Trophoblast cell (in vitro differentiated cells and primary cell): Measurements from ENCODE around the gene SDR42E1.

ENCODE experiments used
- DNase-seq, 2 donors: peaks; one replicate each; pipeline ENCODE4 v3.0.0-alpha.2; 2016
- H2AFZ ChIP-seq: 2 replicates; pipeline ENCODE4 v1.6.1; 2013; ENCODE audit warnings: low read length, moderate library complexity, mild to moderate bottlenecking; ENCODE audit not compliant: insufficient read depth, poor library complexity
- H2AK5ac ChIP-seq: 2 replicates; pipeline ENCODE4 v1.6.1; 2013; ENCODE audit warnings: mild to moderate bottlenecking, low read length
- H2BK120ac ChIP-seq: 2 replicates; pipeline ENCODE4 v1.6.1; 2013; ENCODE audit warnings: low read length, mild to moderate bottlenecking, moderate library complexity; ENCODE audit not compliant: insufficient read depth, poor library complexity
- H2BK12ac ChIP-seq: 2 replicates; pipeline ENCODE4 v1.6.1; 2013; ENCODE audit warnings: mild to moderate bottlenecking, low read length, moderate library complexity
- H2BK5ac ChIP-seq: 2 replicates; pipeline ENCODE4 v1.6.1; 2013; ENCODE audit warnings: low read length, low read depth, moderate library complexity, mild to moderate bottlenecking; ENCODE audit not compliant: poor library complexity
- H3K14ac ChIP-seq: 2 replicates; pipeline ENCODE4 v1.6.1; 2013; ENCODE audit warnings: mild to moderate bottlenecking, low read length
- H3K18ac ChIP-seq: 2 replicates; pipeline ENCODE4 v1.6.1; 2013; ENCODE audit warnings: mild to moderate bottlenecking, low read length
- H3K23ac ChIP-seq: 2 replicates; pipeline ENCODE4 v1.6.1; 2013; ENCODE audit warnings: low read length
- H3K27ac ChIP-seq: 2 replicates; pipeline ENCODE4 v1.5.1; 2013; ENCODE audit warnings: low read depth, mild to moderate bottlenecking, inconsistent platforms, low read length, moderate library complexity
- H3K27me3 ChIP-seq: 2 replicates; pipeline ENCODE4 v1.6.1; 2013; ENCODE audit warnings: inconsistent platforms, mild to moderate bottlenecking, low read length, moderate library complexity; ENCODE audit not compliant: insufficient read depth
- H3K36me3 ChIP-seq, 2 experiments: 1 replicate in 1 of 2; 2 replicates in 1 of 2; pipeline ENCODE4 v1.6.1; 2013; ENCODE audit warnings: low read length in 2 of 2, mild to moderate bottlenecking in 2 of 2, moderate library complexity in 1 of 2; ENCODE audit not compliant: insufficient read depth in 2 of 2, control insufficient read depth in 1 of 2
- H3K4ac ChIP-seq: 2 replicates; pipeline ENCODE4 v1.6.1; 2013; ENCODE audit warnings: low read depth, mild to moderate bottlenecking, low read length, moderate library complexity
- H3K4me1 ChIP-seq, 2 experiments: 1 replicate in 1 of 2; 2 replicates in 1 of 2; pipeline ENCODE4 v1.6.1; 2013; ENCODE audit warnings: low read length in 2 of 2, mild to moderate bottlenecking in 2 of 2, moderate library complexity in 1 of 2; ENCODE audit not compliant: insufficient read depth in 2 of 2, control insufficient read depth in 1 of 2
- H3K4me2 ChIP-seq: 2 replicates; pipeline ENCODE4 v1.6.1; 2013; ENCODE audit warnings: inconsistent platforms, mild to moderate bottlenecking, low read length, moderate library complexity
- H3K4me3 ChIP-seq: 2 replicates; pipeline ENCODE4 v1.5.1; 2013; ENCODE audit warnings: mild to moderate bottlenecking, low read depth, low read length, inconsistent platforms
- H3K79me1 ChIP-seq: one replicate; pipeline ENCODE4 v1.6.1; 2013; ENCODE audit warnings: low read length
- H3K79me2 ChIP-seq: 2 replicates; pipeline ENCODE4 v1.6.1; 2013; ENCODE audit warnings: low read length, mild to moderate bottlenecking; ENCODE audit not compliant: control insufficient read depth, insufficient read depth, poor library complexity
- H3K9ac ChIP-seq: 2 replicates; pipeline ENCODE4 v1.6.1; 2013; ENCODE audit warnings: mild to moderate bottlenecking, low read length
- H3K9me3 ChIP-seq: 2 replicates; pipeline ENCODE4 v1.6.1; 2013; ENCODE audit warnings: low read depth, mild to moderate bottlenecking, control low read depth, inconsistent platforms, low read length; ENCODE audit not compliant: insufficient read depth
- H4K12ac ChIP-seq: 2 replicates; pipeline ENCODE4 v1.6.1; 2013; ENCODE audit warnings: low read depth, mild to moderate bottlenecking, low read length, moderate library complexity
- H4K8ac ChIP-seq: 2 replicates; pipeline ENCODE4 v1.6.1; 2013; ENCODE audit warnings: low read depth, mild to moderate bottlenecking, low read length, moderate library complexity
- H4K91ac ChIP-seq: one replicate; pipeline ENCODE4 v1.6.1; 2013; ENCODE audit warnings: low read depth, mild to moderate bottlenecking, low read length, moderate library complexity
- WGBS: extraction: QIAGEN DNeasy Blood & Tissue Kit; methylation state at CpG from one replicate; pipeline ENCODE4 v1.1.7; 2013; ENCODE audit warnings: missing lambda C conversion rate; ENCODE audit not compliant: insufficient read length, insufficient coverage; ENCODE audit errors: extremely low coverage; 5-methylcytosine and 5-hydroxymethylcytosine counted together

The SDR42E1 gene

GRCh38 chr16:82050506-82050905, 39.2 kb upstream of the SDR42E1 start:
- Histone ChIP-seq H3K18ac (no peak overlapping the region), H3K23ac (no peak overlapping the region), H2BK5ac (no peak overlapping the region), H2BK12ac (no peak overlapping the region), H3K4ac (no peak overlapping the region), H2AFZ (no peak overlapping the region), H3K36me3 (no peaks in the 10 kb centered on the region), H3K27ac (no peak overlapping the region), H3K79me1 (no peaks in the 10 kb centered on the region), H3K4me1 (no peaks in the 10 kb centered on the region), H3K79me2 (no peaks in the 10 kb centered on the region), H3K4me2 (no peak overlapping the region), H3K9me3 (no peaks in the 10 kb centered on the region), H3K9ac (no peak overlapping the region), H2BK120ac (no peak overlapping the region), H3K27me3 (no peaks in the 10 kb centered on the region), H3K14ac (no peak overlapping the region), H4K8ac (no peak overlapping the region), H3K4me3 (no peak overlapping the region), H2AK5ac (no peak overlapping the region), H4K91ac (no peak overlapping the region), H4K12ac (no peak overlapping the region)
- WGBS, result no CpG with 5 or more reads among the region's 3 CpGs
- no peak for DNase-seq

- Histone ChIP-seq H3K23ac (no peak overlapping the region), H4K12ac (no peak overlapping the region), H3K4ac (no peak overlapping the region), H3K14ac (no peak overlapping the region), H2BK5ac (no peak overlapping the region), H3K36me3 (no peaks in the 10 kb centered on the region), H2AK5ac (no peak overlapping the region), H3K9me3 (no peaks in the 10 kb centered on the region), H3K27ac (no peak overlapping the region), H3K79me2 (no peaks in the 10 kb centered on the region), H3K79me1 (no peaks in the 10 kb centered on the region), H4K8ac (no peak overlapping the region), H3K4me3 (no peak overlapping the region), H2BK120ac (no peak overlapping the region), H3K4me2 (no peak overlapping the region), H3K27me3 (no peaks in the 10 kb centered on the region), H3K9ac (no peak overlapping the region), H3K4me1 (no peaks in the 10 kb centered on the region), H2AFZ (no peak overlapping the region), H2BK12ac (no peak overlapping the region), H4K91ac (no peak overlapping the region), H3K18ac (no peak overlapping the region)
- WGBS, result no CpG with 5 or more reads among the region's 1 CpG
- DNase-seq, result peak in 1 of 2 donors; percentile 21
These were observed 38.2 kb upstream of the SDR42E1 start for GRCh38 chr16:82049484-82049883.

- no peak overlapping the region for H3K23ac ChIP-seq
- H3K4ac ChIP-seq, result no peak overlapping the region
- no peak overlapping the region for H4K91ac ChIP-seq
- no peak overlapping the region for H3K18ac ChIP-seq
- H3K9me3 ChIP-seq, result no peaks in the 10 kb centered on the region
- H2AK5ac ChIP-seq, result no peak overlapping the region
- H4K8ac ChIP-seq, result no peak overlapping the region
- no peaks in the 10 kb centered on the region for H3K79me1 ChIP-seq
- H4K12ac ChIP-seq, result no peak overlapping the region
- no peak overlapping the region for H2BK12ac ChIP-seq
- H3K4me2 ChIP-seq, result no peak overlapping the region
- no peak overlapping the region for H2BK5ac ChIP-seq
- no peaks in the 10 kb centered on the region for H3K27me3 ChIP-seq
- H3K36me3 ChIP-seq, result no peaks in the 10 kb centered on the region
- no peak overlapping the region for H3K27ac ChIP-seq
- no peak overlapping the region for H2BK120ac ChIP-seq
- H3K4me1 ChIP-seq, result no peaks in the 10 kb centered on the region
- no peak overlapping the region for H3K14ac ChIP-seq
- no peak overlapping the region for H3K9ac ChIP-seq
- H2AFZ ChIP-seq, result no peak overlapping the region
- no peak overlapping the region for H3K4me3 ChIP-seq
- no peaks in the 10 kb centered on the region for H3K79me2 ChIP-seq
- no CpG with 5 or more reads among the region's 2 CpGs for WGBS
- DNase-seq, result no peak
These were observed 36.5 kb upstream of the SDR42E1 start for GRCh38 chr16:82047787-82048186.

GRCh38 chr16:82047374-82047773, 36.1 kb upstream of the SDR42E1 start:
- Histone ChIP-seq H3K9me3 (no peaks in the 10 kb centered on the region), H2BK120ac (no peak overlapping the region), H4K8ac (no peak overlapping the region), H3K27me3 (no peaks in the 10 kb centered on the region), H3K4me1 (no peaks in the 10 kb centered on the region), H3K4me3 (no peak overlapping the region), H3K79me2 (no peaks in the 10 kb centered on the region), H4K91ac (no peak overlapping the region), H3K18ac (no peak overlapping the region), H3K23ac (no peak overlapping the region), H3K36me3 (no peaks in the 10 kb centered on the region), H3K79me1 (no peaks in the 10 kb centered on the region), H2AFZ (no peak overlapping the region), H3K4me2 (no peak overlapping the region), H2BK5ac (no peak overlapping the region), H4K12ac (no peak overlapping the region), H2BK12ac (no peak overlapping the region), H3K4ac (no peak overlapping the region), H2AK5ac (no peak overlapping the region), H3K9ac (no peak overlapping the region), H3K27ac (no peak overlapping the region), H3K14ac (no peak overlapping the region)
- WGBS, result no CpG with 5 or more reads among the region's 2 CpGs
- DNase-seq, result no peak
